ENCODE results near the gene GATA5.

- TF ChIP-seq REST (IDR thresholded peaks at IDR 0.05; ENCODE audit: low read depth) (no peak), YY1 (IDR thresholded peaks at IDR 0.05; ENCODE audit: low read depth) (no peak), TCF12 (IDR thresholded peaks at IDR 0.05; ENCODE audit: low read depth) (no peak), RAD21 (IDR thresholded peaks at IDR 0.05; ENCODE audit: low read depth) (no peak), FOXM1 (IDR thresholded peaks at IDR 0.05; ENCODE audit: borderline replicate concordance, low read depth) (no peak), CEBPB (IDR thresholded peaks at IDR 0.05) (no peak), MAX (IDR thresholded peaks at IDR 0.05) (no peak), USF1 (IDR thresholded peaks at IDR 0.05) (no peak), TEAD4 (IDR thresholded peaks at IDR 0.05) (no peak), CREB1 (IDR thresholded peaks at IDR 0.05; ENCODE audit: low read depth) (no peak), EP300 (IDR thresholded peaks at IDR 0.05; ENCODE audit: borderline replicate concordance) (no peak)
These were observed 19.4 kb upstream of the GATA5 start for GRCh38 chr20:62494980-62495748.
